Measurements from ENCODE around the gene YPEL2.

Gene YPEL2

DNA sequence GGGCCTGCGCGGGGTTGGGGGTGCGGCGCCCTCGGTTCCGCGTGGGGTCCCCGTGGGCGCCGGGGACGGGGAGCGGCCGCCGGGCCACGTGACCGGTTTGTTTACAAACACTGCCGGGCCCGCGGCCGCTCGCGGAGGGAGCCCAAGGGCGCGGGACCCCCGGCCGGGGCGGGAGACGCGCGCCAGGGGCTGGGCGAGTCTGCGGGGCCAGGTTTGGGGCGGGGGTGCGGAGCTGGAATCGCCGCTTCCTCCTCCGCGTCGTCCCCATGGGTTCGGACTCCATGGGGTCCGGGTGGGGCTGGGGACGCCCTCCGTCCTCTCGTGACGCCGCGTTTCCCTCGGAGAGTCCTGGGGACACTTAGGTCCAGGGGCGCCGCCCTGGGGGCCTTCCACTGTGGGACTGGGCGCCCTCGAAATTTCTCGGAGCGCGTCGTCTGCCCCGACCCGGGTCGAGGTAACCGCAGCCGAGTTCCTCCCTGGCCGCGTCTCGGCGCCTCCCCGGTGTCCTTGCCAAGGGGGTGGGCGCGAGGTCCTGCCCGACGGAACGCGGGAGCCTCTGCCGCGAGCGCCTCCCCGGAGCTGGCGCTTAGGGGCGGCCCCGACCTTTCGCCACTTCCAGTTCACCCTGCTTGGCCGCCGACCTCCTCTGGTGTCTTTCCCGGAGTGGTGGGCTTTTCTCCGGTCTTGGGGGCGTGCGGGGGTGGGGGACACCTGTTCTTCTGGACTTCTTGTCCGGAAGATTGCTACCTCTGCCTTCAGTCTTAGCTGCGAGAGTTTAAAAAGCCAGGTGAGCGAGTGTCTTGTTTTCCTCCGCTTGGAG lies 684 bp downstream of the YPEL2 start:
- DNase-seq (ENCODE audit: extremely low read depth, low read depth), result no peak

DNA sequence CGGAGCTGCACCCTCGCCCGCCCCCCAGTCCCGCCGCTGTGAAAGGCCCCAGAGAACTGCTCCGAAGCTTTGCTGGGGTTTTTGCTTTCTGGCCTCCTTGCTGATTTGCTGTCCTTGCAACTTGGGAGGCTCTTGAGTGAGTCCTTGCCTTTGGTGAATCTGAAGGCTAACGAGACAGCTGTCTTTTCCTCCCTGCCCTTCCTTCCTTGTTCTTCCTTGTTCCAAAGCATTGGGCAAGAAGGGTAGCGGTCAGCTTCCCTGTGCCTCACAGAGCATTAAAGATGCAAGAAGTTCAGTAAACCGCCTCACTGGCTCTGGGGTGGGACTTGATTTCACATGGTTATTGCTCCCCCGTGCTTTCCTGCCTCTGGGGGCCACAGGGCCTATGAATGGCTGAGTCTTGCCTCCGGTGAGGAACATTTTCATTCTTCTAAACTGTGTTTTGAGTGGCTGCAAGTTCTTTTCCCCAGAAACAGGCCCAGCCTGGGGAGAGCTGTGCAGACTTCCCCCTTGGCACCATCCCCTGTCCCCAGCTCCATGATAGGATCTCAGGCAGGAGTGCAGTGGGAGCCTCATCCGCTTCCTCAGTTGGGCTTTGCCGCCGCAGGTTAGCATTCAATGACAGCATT lies 1.4 kb downstream of the YPEL2 start:
- TF ChIP-seq, protein P1, sequence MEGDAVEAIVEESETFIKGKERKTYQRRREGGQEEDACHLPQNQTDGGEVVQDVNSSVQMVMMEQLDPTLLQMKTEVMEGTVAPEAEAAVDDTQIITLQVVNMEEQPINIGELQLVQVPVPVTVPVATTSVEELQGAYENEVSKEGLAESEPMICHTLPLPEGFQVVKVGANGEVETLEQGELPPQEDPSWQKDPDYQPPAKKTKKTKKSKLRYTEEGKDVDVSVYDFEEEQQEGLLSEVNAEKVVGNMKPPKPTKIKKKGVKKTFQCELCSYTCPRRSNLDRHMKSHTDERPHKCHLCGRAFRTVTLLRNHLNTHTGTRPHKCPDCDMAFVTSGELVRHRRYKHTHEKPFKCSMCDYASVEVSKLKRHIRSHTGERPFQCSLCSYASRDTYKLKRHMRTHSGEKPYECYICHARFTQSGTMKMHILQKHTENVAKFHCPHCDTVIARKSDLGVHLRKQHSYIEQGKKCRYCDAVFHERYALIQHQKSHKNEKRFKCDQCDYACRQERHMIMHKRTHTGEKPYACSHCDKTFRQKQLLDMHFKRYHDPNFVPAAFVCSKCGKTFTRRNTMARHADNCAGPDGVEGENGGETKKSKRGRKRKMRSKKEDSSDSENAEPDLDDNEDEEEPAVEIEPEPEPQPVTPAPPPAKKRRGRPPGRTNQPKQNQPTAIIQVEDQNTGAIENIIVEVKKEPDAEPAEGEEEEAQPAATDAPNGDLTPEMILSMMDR (IDR thresholded peaks at IDR 0.05; ENCODE audit: low read depth, low read length), result no peak
- DNase-seq (ENCODE audit: extremely low read depth, low read depth), result no peak

More for the DNA sequence above, 684 bp downstream of the YPEL2 start:
- TF ChIP-seq, protein P1 (IDR thresholded peaks at IDR 0.05; ENCODE audit: low read depth, low read length), result no peak

DNA sequence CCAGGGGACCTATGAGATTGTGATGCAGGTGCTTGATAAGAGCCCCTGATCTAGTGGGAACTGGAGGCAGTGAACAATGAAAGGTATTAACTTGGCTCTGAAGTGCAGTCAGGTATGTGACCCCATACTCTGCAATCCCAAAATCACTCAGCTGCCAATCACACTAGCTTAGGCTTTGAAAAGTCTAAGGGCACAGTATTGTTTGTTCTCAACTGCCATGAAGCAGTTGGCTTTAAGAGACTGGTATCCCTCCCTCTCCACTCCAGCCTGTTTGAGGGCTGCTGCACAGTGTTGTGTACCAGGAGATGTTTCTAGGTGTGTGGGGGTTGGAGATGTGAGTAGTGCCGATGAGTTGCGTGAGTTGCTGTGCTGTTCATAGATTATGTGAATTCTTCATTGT lies 2.4 kb downstream of the YPEL2 start:
- DNase-seq (ENCODE audit: extremely low read depth, low read depth), result no peak

DNA sequence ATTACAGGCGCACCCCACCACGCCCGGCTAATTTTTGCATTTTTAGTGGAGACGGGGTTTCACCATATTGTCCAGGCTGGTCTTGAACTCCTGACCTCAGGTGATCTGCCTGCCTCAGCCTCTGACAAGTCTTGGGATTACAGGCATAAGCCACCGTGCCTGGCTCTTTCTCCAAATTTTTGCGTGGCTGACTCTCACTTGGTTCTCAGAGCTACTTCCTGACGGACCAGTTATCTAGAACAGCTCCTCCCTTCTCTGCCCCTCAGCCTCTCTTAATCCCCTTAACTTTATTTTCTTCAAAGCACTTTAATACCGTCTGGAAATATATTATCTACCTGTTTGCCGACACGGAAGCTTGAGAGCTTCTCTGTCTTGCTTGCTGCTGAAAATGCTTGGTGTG lies 4.2 kb downstream of the YPEL2 start:
- TF ChIP-seq, protein P1 (IDR thresholded peaks at IDR 0.05; ENCODE audit: low read depth, low read length), result no peak

More for the DNA sequence above, 2.4 kb downstream of the YPEL2 start:
- TF ChIP-seq, protein P1 (IDR thresholded peaks at IDR 0.05; ENCODE audit: low read depth, low read length), result no peak

DNA sequence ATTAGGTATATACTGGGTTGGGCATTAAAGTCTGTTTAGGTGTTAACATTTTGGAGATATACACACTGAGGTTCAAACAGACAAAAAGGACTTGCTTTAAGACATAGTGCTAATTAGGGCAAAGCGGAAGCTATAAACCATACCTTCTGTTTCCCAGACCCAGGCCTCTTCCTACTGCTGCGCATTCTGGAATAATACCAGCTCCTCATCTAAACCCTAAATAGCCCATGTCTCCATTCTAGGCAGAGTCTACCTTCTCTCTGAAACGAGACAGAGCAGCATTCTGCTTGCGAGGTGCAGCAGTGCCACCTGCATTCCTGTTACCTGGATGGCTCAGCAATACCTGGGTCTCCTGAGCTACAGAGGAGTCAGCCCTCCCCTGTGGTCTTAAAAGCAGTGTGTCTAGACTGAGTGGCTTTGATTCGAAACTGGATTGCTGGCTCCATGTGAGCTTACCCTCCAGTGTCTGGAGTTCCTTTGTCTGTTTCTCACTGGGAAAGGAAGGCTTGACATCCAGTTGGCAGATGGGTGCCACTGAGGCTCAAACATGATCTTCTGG lies 6.4 kb downstream of the YPEL2 start:
- no peak for DNase-seq (ENCODE audit: extremely low read depth, low read depth)
- TF ChIP-seq, protein P1 (IDR thresholded peaks at IDR 0.05; ENCODE audit: low read depth, low read length), result no peak

More for the DNA sequence above, 4.2 kb downstream of the YPEL2 start:
- DNase-seq (ENCODE audit: extremely low read depth, low read depth), result no peak

DNA sequence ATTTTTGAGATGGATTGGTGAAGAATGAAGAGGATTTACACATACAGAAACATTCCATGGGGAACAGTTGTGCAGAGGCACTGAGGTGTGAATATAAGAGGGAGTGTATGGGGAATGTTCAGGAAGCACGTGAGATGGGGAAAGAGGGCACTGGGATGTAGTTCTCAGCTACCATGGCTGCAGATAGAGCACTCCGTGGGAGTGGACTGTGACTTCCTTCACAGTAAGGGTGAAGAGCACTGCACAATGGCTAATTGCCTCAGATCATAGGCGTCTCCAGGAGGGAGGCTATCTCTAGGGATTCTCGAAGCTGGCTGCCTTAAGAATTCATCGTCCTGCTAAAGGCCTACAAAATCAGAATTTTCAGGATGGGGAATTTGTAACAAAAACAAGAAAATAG lies 7.0 kb downstream of the YPEL2 start:
- TF ChIP-seq, protein P1 (IDR thresholded peaks at IDR 0.05; ENCODE audit: low read depth, low read length), result no peak
- no peak for DNase-seq (ENCODE audit: extremely low read depth, low read depth)

DNA sequence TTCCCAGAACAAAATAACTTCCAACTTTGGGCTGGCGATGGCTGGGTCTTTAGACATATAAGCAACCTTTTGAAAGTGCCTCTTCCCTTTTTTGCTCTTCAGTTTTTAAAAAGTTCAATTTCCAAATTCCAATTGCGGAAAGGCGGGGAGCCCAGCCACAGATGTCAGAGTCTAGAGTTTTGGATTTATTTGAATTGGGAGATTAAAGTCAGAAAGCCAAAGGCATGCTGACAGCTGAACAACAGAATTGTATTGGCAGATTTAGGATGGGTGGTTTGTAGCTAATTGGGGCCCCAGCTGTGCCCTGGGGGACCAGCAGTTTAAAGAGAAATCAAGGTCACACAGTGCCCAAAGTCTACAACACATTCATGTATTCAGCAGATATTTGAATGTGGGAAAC lies 10.5 kb downstream of the YPEL2 start:
- DNase-seq (ENCODE audit: extremely low read depth, low read depth), result no peak
- TF ChIP-seq, protein P1 (IDR thresholded peaks at IDR 0.05; ENCODE audit: low read depth, low read length), result no peak

Data from AG09319 (cell line).